HG03175 (cell line): ENCODE measurements around the gene RNF207.

Source experiments
- ATAC-seq: cut with Tn5 transposase; IDR thresholded peaks from one replicate; pipeline ENCODE4 v1.9.1; 2021; ENCODE audit warnings: mild to moderate bottlenecking, moderate library complexity; ENCODE audit not compliant: unreplicated experiment

Gene RNF207

GRCh38 chr1:6224718-6225117 is 18.8 kb downstream of the RNF207 start:
- ATAC-seq, result no peak

- ATAC-seq, result no peak
Measured at GRCh38 chr1:6225651-6226050, 19.7 kb downstream of the RNF207 start.

GRCh38 chr1:6233376-6233775 is 27.5 kb downstream of the RNF207 start:
- ATAC-seq, result no peak

- no peak for ATAC-seq
Measured at GRCh38 chr1:6234502-6235295, 28.8 kb downstream of the RNF207 start.

GRCh38 chr1:6235296-6235677 is 29.4 kb downstream of the RNF207 start:
- no peak for ATAC-seq

- ATAC-seq, result no peak
Measured at GRCh38 chr1:6237093-6237492, 31.2 kb downstream of the RNF207 start.

- ATAC-seq, result no peak
Measured at GRCh38 chr1:6239213-6239752, 33.4 kb downstream of the RNF207 start.

GRCh38 chr1:6239950-6240768 is 34.2 kb downstream of the RNF207 start:
- ATAC-seq, result no peak

- ATAC-seq, result no peak
Measured at GRCh38 chr1:6241107-6241886, 35.4 kb downstream of the RNF207 start.

GRCh38 chr1:6241887-6242740 is 36.2 kb downstream of the RNF207 start:
- ATAC-seq, result no peak

GRCh38 chr1:6243053-6243834 is 37.3 kb downstream of the RNF207 start:
- no peak for ATAC-seq

GRCh38 chr1:6243993-6244392 is 38.1 kb downstream of the RNF207 start, which contains the start of gene HES3:
Gene HES3 (plus strand): TSS chr1:6244179. CDS start chr1:6244366, 187 bp downstream.
- no peak for ATAC-seq

GRCh38 chr1:6244401-6245049 is 38.6 kb downstream of the RNF207 start:
- ATAC-seq, result no peak

GRCh38 chr1:6245086-6245868 is 39.4 kb downstream of the RNF207 start:
- no peak for ATAC-seq

GRCh38 chr1:6245869-6246496 is 40.1 kb downstream of the RNF207 start:
- no peak for ATAC-seq

- no peak for ATAC-seq
Measured at GRCh38 chr1:6246497-6247467, 40.9 kb downstream of the RNF207 start.
